HepG2 (cell line): ENCODE data around the gene MIF4GD. TPM values are rescaled to one million over a fixed set of nuclear protein-coding genes. Genes with fewer than 3 reads are reported as not detected.
A peak's percentile ranks its signal among the peaks of the same experiment; 100 is the strongest.

Experiments
- AGO1 ChIP-seq: fragments of 200-400 bp; formaldehyde crosslinking; IDR thresholded peaks from 2 replicates; pipeline ENCODE4 v1.6.1; 2017; ENCODE audit warnings: mild to moderate bottlenecking, low read depth, low read length, moderate library complexity; ENCODE audit not compliant: poor library complexity, severe bottlenecking
- AGO2 ChIP-seq: fragments of 200-400 bp; formaldehyde crosslinking; optimal IDR thresholded peaks from 2 replicates; pipeline ENCODE3; 2017; ENCODE audit warnings: mild to moderate bottlenecking, low read depth, low read length, moderate library complexity
- CENPBD1 ChIP-seq: sonication (generic); formaldehyde crosslinking; IDR thresholded peaks from 2 replicates; pipeline ENCODE4 v1.8.0; 2022; ENCODE audit warnings: missing genetic modification reagents, low read depth, mild to moderate bottlenecking, borderline replicate concordance
- HNRNPUL1 ChIP-seq: fragments of 200-400 bp; formaldehyde crosslinking; IDR thresholded peaks from 2 replicates; pipeline ENCODE4 v1.6.1; 2017; ENCODE audit warnings: low read depth, mild to moderate bottlenecking, low read length, moderate library complexity
- MEIS2 ChIP-seq: sonication (generic); formaldehyde crosslinking; IDR thresholded peaks from 2 replicates; pipeline ENCODE4 v1.9.0; 2021; ENCODE audit warnings: mild to moderate bottlenecking, missing genetic modification reagents
- PBX3 ChIP-seq: sonication (generic); formaldehyde crosslinking; IDR thresholded peaks from 2 replicates; pipeline ENCODE4 v1.8.1; 2023; ENCODE audit warnings: missing genetic modification reagents, inconsistent platforms, borderline replicate concordance
- RARG ChIP-seq: sonication (generic); formaldehyde crosslinking; IDR thresholded peaks from 2 replicates; pipeline ENCODE4 v1.4.0; 2020; ENCODE audit warnings: low read depth, mild to moderate bottlenecking, missing genetic modification reagents
- RXRA ChIP-seq: sonication (generic); formaldehyde crosslinking; IDR thresholded peaks from 2 replicates; pipeline ENCODE4 v1.5.1; 2020; ENCODE audit warnings: missing genetic modification reagents
- SMARCC2 ChIP-seq: fragments of 450-650 bp; IDR thresholded peaks from 2 replicates; pipeline ENCODE4 v1.6.1; 2017; ENCODE audit warnings: antibody characterized with exemption, mild to moderate bottlenecking
- TERF1 ChIP-seq: sonication (generic); formaldehyde crosslinking; IDR thresholded peaks from 2 replicates; pipeline ENCODE4 v1.8.0; 2022; ENCODE audit warnings: mild to moderate bottlenecking, missing genetic modification reagents, moderate library complexity
- U2AF1 ChIP-seq: fragments of 200-400 bp; formaldehyde crosslinking; optimal IDR thresholded peaks from 2 replicates; pipeline ENCODE3; 2017; ENCODE audit warnings: mild to moderate bottlenecking, low read depth, low read length
- ZBTB8A ChIP-seq: sonication (generic); formaldehyde crosslinking; IDR thresholded peaks from 2 replicates; pipeline ENCODE4 v1.4.0; 2020; ENCODE audit warnings: mild to moderate bottlenecking, low read depth, missing genetic modification reagents, borderline replicate concordance
- ZNF124 ChIP-seq: sonication (generic); formaldehyde crosslinking; IDR thresholded peaks from 2 replicates; pipeline ENCODE4 v1.4.0; 2020; ENCODE audit warnings: missing genetic modification reagents
- ZNF136 ChIP-seq: sonication (generic); formaldehyde crosslinking; IDR thresholded peaks from 2 replicates; pipeline ENCODE4 v1.8.1; 2022; ENCODE audit warnings: low read depth, mild to moderate bottlenecking, moderate library complexity, missing genetic modification reagents
- ZNF572 ChIP-seq: sonication (generic); formaldehyde crosslinking; IDR thresholded peaks from 2 replicates; pipeline ENCODE4 v1.5.1; 2020; ENCODE audit warnings: mild to moderate bottlenecking, missing genetic modification reagents
- ZNF678 ChIP-seq: sonication (generic); formaldehyde crosslinking; IDR thresholded peaks from 2 replicates; pipeline ENCODE4 v1.4.0; 2020; ENCODE audit warnings: mild to moderate bottlenecking, missing genetic modification reagents
- ZSCAN9 ChIP-seq: IDR thresholded peaks from 2 replicates; pipeline ENCODE4 v1.6.1; 2016; ENCODE audit warnings: borderline replicate concordance
- polyA plus RNA-seq, 8 experiments: library from polyadenylated mRNA; depleted of rRNA in 3 of 8; stranded (reverse) in 7 of 8; unstranded in 1 of 8; fragments of >200 nt; fragmentation: Illumina TruSeq in 4 of 8; extraction: Trizol in 4 of 8; gene quantifications; 2 replicates each; pipeline versions ENCODE4 v1.2.1 to v1.2.3, GENCODE V29; 2011 to 2016; ENCODE audit warnings: low read depth in 4 of 8, missing spikeins in 1 of 8, mixed read lengths in 1 of 8; ENCODE audit not compliant: insufficient read depth in 1 of 8
- total RNA-seq, 5 experiments: library from RNA; depleted of rRNA; stranded (reverse); fragments of >200 nt; fragmentation: Illumina TruSeq; extraction: Trizol; gene quantifications; 2 replicates each; pipeline ENCODE4 v1.2.3, GENCODE V29; 2016; ENCODE audit warnings: low read depth in 1 of 5
- TF ChIP-seq, protein P1 (sequence below): IDR thresholded peaks from 2 replicates; pipeline ENCODE4 v1.6.1; 2016
- TF ChIP-seq, protein P2 (sequence below): sonication (generic); formaldehyde crosslinking; IDR thresholded peaks from 2 replicates; pipeline ENCODE4 v1.4.0; 2020; ENCODE audit warnings: mild to moderate bottlenecking, missing genetic modification reagents
- TF ChIP-seq, protein P3 (sequence below): IDR thresholded peaks from 2 replicates; pipeline ENCODE4 v1.6.1; 2016; ENCODE audit warnings: missing compliant biosample characterization, missing genetic modification reagents, borderline replicate concordance
- TF ChIP-seq, protein P4 (sequence below): sonication (generic); formaldehyde crosslinking; IDR thresholded peaks from 2 replicates; pipeline ENCODE4 v1.4.0; 2020; ENCODE audit warnings: low read depth, mild to moderate bottlenecking, missing genetic modification reagents

MIF4GD gene
- total and polyA plus RNA-seq, 2 of the 13 experiments (the other 11 are each of a cell fraction or from before 2014, with no cell fraction given): 14.0 to 28.0 TPM

GRCh38 chr17:75271233-75271954 is 363 bp upstream of the MIF4GD start (continued):
- TF ChIP-seq CENPBD1 (CRISPR knock-in tag): no peak
- TF ChIP-seq ZNF572 (CRISPR knock-in tag): peak; percentile 79; the same call in 1 of the 2 replicates
- peak; percentile 88 for TF ChIP-seq ZNF678 (CRISPR knock-in tag)
- TF ChIP-seq AGO2: peak; percentile 96
- TF ChIP-seq, protein P1, sequence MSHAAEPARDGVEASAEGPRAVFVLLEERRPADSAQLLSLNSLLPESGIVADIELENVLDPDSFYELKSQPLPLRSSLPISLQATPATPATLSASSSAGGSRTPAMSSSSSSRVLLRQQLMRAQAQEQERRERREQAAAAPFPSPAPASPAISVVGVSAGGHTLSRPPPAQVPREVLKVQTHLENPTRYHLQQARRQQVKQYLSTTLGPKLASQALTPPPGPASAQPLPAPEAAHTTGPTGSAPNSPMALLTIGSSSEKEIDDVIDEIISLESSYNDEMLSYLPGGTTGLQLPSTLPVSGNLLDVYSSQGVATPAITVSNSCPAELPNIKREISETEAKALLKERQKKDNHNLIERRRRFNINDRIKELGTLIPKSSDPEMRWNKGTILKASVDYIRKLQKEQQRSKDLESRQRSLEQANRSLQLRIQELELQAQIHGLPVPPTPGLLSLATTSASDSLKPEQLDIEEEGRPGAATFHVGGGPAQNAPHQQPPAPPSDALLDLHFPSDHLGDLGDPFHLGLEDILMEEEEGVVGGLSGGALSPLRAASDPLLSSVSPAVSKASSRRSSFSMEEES (CRISPR knock-in tag): no peak
- TF ChIP-seq RARG (CRISPR knock-in tag): no peak
- peak; percentile 59; the same call in 1 of the 2 replicates for TF ChIP-seq RXRA (CRISPR knock-in tag)
- no peak for TF ChIP-seq ZNF124
- peak; percentile 9 for TF ChIP-seq U2AF1
- TF ChIP-seq HNRNPUL1: no peak
- peak; percentile 30; the same call in 1 of the 2 replicates for TF ChIP-seq TERF1 (CRISPR knock-in tag)
- TF ChIP-seq, protein P2, sequence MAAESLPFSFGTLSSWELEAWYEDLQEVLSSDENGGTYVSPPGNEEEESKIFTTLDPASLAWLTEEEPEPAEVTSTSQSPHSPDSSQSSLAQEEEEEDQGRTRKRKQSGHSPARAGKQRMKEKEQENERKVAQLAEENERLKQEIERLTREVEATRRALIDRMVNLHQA: no peak
- no peak; the same call in 1 of the 2 replicates for TF ChIP-seq ZSCAN9 (CRISPR knock-in tag)
- TF ChIP-seq, protein P3, sequence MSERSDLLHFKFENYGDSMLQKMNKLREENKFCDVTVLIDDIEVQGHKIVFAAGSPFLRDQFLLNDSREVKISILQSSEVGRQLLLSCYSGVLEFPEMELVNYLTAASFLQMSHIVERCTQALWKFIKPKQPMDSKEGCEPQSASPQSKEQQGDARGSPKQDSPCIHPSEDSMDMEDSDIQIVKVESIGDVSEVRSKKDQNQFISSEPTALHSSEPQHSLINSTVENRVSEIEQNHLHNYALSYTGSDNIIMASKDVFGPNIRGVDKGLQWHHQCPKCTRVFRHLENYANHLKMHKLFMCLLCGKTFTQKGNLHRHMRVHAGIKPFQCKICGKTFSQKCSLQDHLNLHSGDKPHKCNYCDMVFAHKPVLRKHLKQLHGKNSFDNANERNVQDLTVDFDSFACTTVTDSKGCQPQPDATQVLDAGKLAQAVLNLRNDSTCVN (CRISPR knock-in tag): no peak
- TF ChIP-seq SMARCC2: no peak
- no peak for TF ChIP-seq PBX3 (CRISPR knock-in tag)
- TF ChIP-seq ZBTB8A (CRISPR knock-in tag): peak; percentile 49; the same call in 1 of the 2 replicates
- peak; percentile 51; the same call in 1 of the 2 replicates for TF ChIP-seq MEIS2 (CRISPR knock-in tag)
- TF ChIP-seq ZNF136 (CRISPR knock-in tag): no peak; the same call in 1 of the 2 replicates
- TF ChIP-seq, protein P4, sequence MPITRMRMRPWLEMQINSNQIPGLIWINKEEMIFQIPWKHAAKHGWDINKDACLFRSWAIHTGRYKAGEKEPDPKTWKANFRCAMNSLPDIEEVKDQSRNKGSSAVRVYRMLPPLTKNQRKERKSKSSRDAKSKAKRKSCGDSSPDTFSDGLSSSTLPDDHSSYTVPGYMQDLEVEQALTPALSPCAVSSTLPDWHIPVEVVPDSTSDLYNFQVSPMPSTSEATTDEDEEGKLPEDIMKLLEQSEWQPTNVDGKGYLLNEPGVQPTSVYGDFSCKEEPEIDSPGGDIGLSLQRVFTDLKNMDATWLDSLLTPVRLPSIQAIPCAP (CRISPR knock-in tag): peak; percentile 68; the same call in 1 of the 2 replicates
- peak; percentile 89 for TF ChIP-seq AGO1
